Neural cell (in vitro differentiated cells): ENCODE measurements around the gene TACO1. TPM values are rescaled to one million over a fixed set of nuclear protein-coding genes. Genes with fewer than 3 reads are reported as not detected.

ENCODE experiments used
- H2AFZ ChIP-seq: fragments of 200-600, 300-800 bp; sonication (generic), shearing (Covaris generic); 2 replicates; pipeline ENCODE4 v1.6.0; 2014; ENCODE audit warnings: low read depth, mild to moderate bottlenecking, antibody characterized with exemption, low read length, moderate library complexity
- H3F3A ChIP-seq: fragments of 200-600 bp; shearing (Covaris generic); 2 replicates; pipeline ENCODE4 v1.6.1; 2016; ENCODE audit warnings: mild to moderate bottlenecking, moderate library complexity, mixed read lengths, antibody characterized with exemption, low read length; ENCODE audit not compliant: insufficient read depth, poor library complexity, severe bottlenecking
- H3K27ac ChIP-seq: fragments of 200-600, 300-800 bp; sonication (generic), shearing (Covaris generic); 2 replicates; pipeline ENCODE4 v1.5.1; 2014; ENCODE audit warnings: mild to moderate bottlenecking, low read length, moderate library complexity
- H3K27me3 ChIP-seq: fragments of 300-800, 200-600 bp; sonication (generic), shearing (Covaris generic); 2 replicates; pipeline ENCODE4 v1.6.0; 2014; ENCODE audit warnings: mild to moderate bottlenecking, low read depth, low read length, moderate library complexity; ENCODE audit not compliant: insufficient read depth
- H3K36me3 ChIP-seq: fragments of 300-800, 200-600 bp; sonication (generic), shearing (Covaris generic); 2 replicates; pipeline ENCODE4 v1.5.1; 2014; ENCODE audit warnings: mild to moderate bottlenecking, antibody characterized with exemption, low read length, moderate library complexity; ENCODE audit not compliant: insufficient read depth
- H3K4me2 ChIP-seq: fragments of 300-800, 200-600 bp; sonication (generic), shearing (Covaris generic); 2 replicates; pipeline ENCODE4 v1.6.0; 2014; ENCODE audit warnings: mild to moderate bottlenecking, low read length
- H3K4me3 ChIP-seq: fragments of 300-800, 200-600 bp; sonication (generic), shearing (Covaris generic); 2 replicates; pipeline ENCODE4 v1.5.1; 2014; ENCODE audit warnings: mild to moderate bottlenecking, low read length, moderate library complexity
- H3K79me2 ChIP-seq: fragments of 200-600 bp; shearing (Covaris generic); replicated peaks from 2 replicates; pipeline ENCODE4 v1.6.0; 2014; ENCODE audit warnings: mild to moderate bottlenecking, low read length, moderate library complexity; ENCODE audit not compliant: insufficient read depth
- H3K9ac ChIP-seq: fragments of 300-800, 200-600 bp; sonication (generic), shearing (Covaris generic); 2 replicates; pipeline ENCODE4 v1.6.1; 2016; ENCODE audit warnings: mild to moderate bottlenecking, low read length, mixed read lengths
- H3K9me2 ChIP-seq: fragments of 200-600 bp; shearing (Covaris generic); 2 replicates; pipeline ENCODE4 v1.6.1; 2016; ENCODE audit warnings: mild to moderate bottlenecking, low read length, mixed read lengths; ENCODE audit not compliant: insufficient read depth
- H3K9me3 ChIP-seq: fragments of 200-600, 300-800 bp; sonication (generic), shearing (Covaris generic); 2 replicates; pipeline ENCODE4 v1.6.1; 2016; ENCODE audit warnings: mild to moderate bottlenecking, mixed run types, low read length, moderate library complexity, mixed read lengths
- H4K20me1 ChIP-seq: fragments of 200-600 bp; shearing (Covaris generic); 2 replicates; pipeline ENCODE4 v1.6.1; 2016; ENCODE audit warnings: mild to moderate bottlenecking, mixed run types; ENCODE audit not compliant: insufficient read depth
- CTCF ChIP-seq: fragments of 450-650 bp; IDR thresholded peaks from 2 replicates; pipeline ENCODE4 v1.5.1; 2014; ENCODE audit warnings: antibody characterized with exemption, mild to moderate bottlenecking, moderate library complexity; ENCODE audit not compliant: poor library complexity, severe bottlenecking
- EP300 ChIP-seq: fragments of 450-650 bp; conservative IDR thresholded peaks from 2 replicates; pipeline ENCODE4 v1.6.1; 2014; ENCODE audit warnings: antibody characterized with exemption, mild to moderate bottlenecking, moderate library complexity; ENCODE audit not compliant: poor library complexity, severe bottlenecking
- EZH2 ChIP-seq: fragments of 200-600, 300-800 bp; shearing (Covaris generic), sonication (generic); IDR thresholded peaks from 2 replicates; pipeline ENCODE4 v1.6.1; 2014; ENCODE audit warnings: antibody characterized with exemption, low read length, borderline replicate concordance, mild to moderate bottlenecking; ENCODE audit not compliant: insufficient read depth, poor library complexity, severe bottlenecking
- MXI1 ChIP-seq: fragments of 450-650 bp; conservative IDR thresholded peaks from 2 replicates; pipeline ENCODE4 v1.6.1; 2014; ENCODE audit warnings: antibody characterized with exemption, mild to moderate bottlenecking; ENCODE audit not compliant: poor library complexity, severe bottlenecking
- POLR2AphosphoS5 ChIP-seq: IDR thresholded peaks from 2 replicates; pipeline ENCODE4 v1.6.1; 2012
- RAD21 ChIP-seq: fragments of 450-650 bp; conservative IDR thresholded peaks from 2 replicates; pipeline ENCODE4 v1.6.1; 2014; ENCODE audit warnings: antibody characterized with exemption, mild to moderate bottlenecking, moderate library complexity
- SMC3 ChIP-seq: fragments of 450-650 bp; conservative IDR thresholded peaks from 2 replicates; pipeline ENCODE4 v1.6.1; 2014; ENCODE audit warnings: antibody characterized with exemption, mild to moderate bottlenecking, moderate library complexity; ENCODE audit not compliant: poor library complexity
- TAF1 ChIP-seq: IDR thresholded peaks from 2 replicates; pipeline ENCODE4 v1.6.1; 2012; ENCODE audit warnings: low read depth
- polyA plus RNA-seq: library from polyadenylated mRNA; depleted of rRNA; stranded (reverse); fragments of >200 nt; gene quantifications from 2 replicates; pipeline ENCODE4 v1.2.3, GENCODE V29; 2014
- TF ChIP-seq, protein P1 (sequence below): IDR thresholded peaks from 2 replicates; pipeline ENCODE4 v1.6.1; 2012; ENCODE audit warnings: borderline replicate concordance

The TACO1 gene
- polyA plus RNA-seq, 1 donor from 2014 or later: 16.2 TPM

GRCh38 chr17:63645775-63646487 lies 45.2 kb downstream of the TACO1 start:
- Histone ChIP-seq H3K36me3 (no peaks in the 10 kb centered on the region), H3K4me2 (no peak overlapping the region), H4K20me1 (no peaks in the 10 kb centered on the region), H3K9me2 (no peaks in the 10 kb centered on the region), H3K9me3 (no peaks in the 10 kb centered on the region), H2AFZ (no peak overlapping the region), H3K27me3 (no peaks in the 10 kb centered on the region), H3K27ac (no peak overlapping the region), H3K4me3 (no peak overlapping the region), H3K79me2 (no peaks in the 10 kb centered on the region), H3F3A (no peaks in the 10 kb centered on the region), H3K9ac (no peak overlapping the region)
- no peak for TF ChIP-seq POLR2AphosphoS5
- TF ChIP-seq EZH2: no peak
- TF ChIP-seq, protein P1, sequence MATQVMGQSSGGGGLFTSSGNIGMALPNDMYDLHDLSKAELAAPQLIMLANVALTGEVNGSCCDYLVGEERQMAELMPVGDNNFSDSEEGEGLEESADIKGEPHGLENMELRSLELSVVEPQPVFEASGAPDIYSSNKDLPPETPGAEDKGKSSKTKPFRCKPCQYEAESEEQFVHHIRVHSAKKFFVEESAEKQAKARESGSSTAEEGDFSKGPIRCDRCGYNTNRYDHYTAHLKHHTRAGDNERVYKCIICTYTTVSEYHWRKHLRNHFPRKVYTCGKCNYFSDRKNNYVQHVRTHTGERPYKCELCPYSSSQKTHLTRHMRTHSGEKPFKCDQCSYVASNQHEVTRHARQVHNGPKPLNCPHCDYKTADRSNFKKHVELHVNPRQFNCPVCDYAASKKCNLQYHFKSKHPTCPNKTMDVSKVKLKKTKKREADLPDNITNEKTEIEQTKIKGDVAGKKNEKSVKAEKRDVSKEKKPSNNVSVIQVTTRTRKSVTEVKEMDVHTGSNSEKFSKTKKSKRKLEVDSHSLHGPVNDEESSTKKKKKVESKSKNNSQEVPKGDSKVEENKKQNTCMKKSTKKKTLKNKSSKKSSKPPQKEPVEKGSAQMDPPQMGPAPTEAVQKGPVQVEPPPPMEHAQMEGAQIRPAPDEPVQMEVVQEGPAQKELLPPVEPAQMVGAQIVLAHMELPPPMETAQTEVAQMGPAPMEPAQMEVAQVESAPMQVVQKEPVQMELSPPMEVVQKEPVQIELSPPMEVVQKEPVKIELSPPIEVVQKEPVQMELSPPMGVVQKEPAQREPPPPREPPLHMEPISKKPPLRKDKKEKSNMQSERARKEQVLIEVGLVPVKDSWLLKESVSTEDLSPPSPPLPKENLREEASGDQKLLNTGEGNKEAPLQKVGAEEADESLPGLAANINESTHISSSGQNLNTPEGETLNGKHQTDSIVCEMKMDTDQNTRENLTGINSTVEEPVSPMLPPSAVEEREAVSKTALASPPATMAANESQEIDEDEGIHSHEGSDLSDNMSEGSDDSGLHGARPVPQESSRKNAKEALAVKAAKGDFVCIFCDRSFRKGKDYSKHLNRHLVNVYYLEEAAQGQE: no peak
- no peak for TF ChIP-seq CTCF
- no peak for TF ChIP-seq TAF1
- no peak for TF ChIP-seq RAD21
- no peak for TF ChIP-seq MXI1

GRCh38 chr17:63646488-63646806 lies 45.8 kb downstream of the TACO1 start:
- Histone ChIP-seq H3K36me3 (no peaks in the 10 kb centered on the region), H3K27me3 (no peaks in the 10 kb centered on the region), H3K9me3 (no peaks in the 10 kb centered on the region), H3K79me2 (no peaks in the 10 kb centered on the region), H3K9me2 (no peaks in the 10 kb centered on the region), H3K9ac (no peak overlapping the region), H3K4me3 (no peak overlapping the region), H3K27ac (no peak overlapping the region), H3F3A (no peaks in the 10 kb centered on the region), H3K4me2 (no peak overlapping the region), H2AFZ (no peak overlapping the region), H4K20me1 (no peaks in the 10 kb centered on the region)
- no peak for TF ChIP-seq MXI1

GRCh38 chr17:63647065-63647725 lies 46.5 kb downstream of the TACO1 start:
- Histone ChIP-seq H3K27me3 (no peaks in the 10 kb centered on the region), H3K79me2 (no peaks in the 10 kb centered on the region), H3F3A (no peaks in the 10 kb centered on the region), H3K4me3 (no peak overlapping the region), H2AFZ (no peak overlapping the region), H3K4me2 (no peak overlapping the region), H3K9me3 (no peaks in the 10 kb centered on the region), H4K20me1 (no peaks in the 10 kb centered on the region), H3K9me2 (no peaks in the 10 kb centered on the region), H3K36me3 (no peaks in the 10 kb centered on the region), H3K9ac (no peak overlapping the region), H3K27ac (no peak overlapping the region)
- TF ChIP-seq CTCF (no peak), POLR2AphosphoS5 (no peak), EP300 (no peak), SMC3 (no peak), TAF1 (no peak), MXI1 (no peak), EZH2 (no peak), RAD21 (no peak)
- TF ChIP-seq, protein P1: no peak
